ENCODE results near the gene KCNJ10. TPM values are rescaled to one million over a fixed set of nuclear protein-coding genes. Genes with fewer than 3 reads are reported as not detected.

Gene KCNJ10
- total RNA-seq, 4 donors from 2014 or later, result not detected

DNA sequence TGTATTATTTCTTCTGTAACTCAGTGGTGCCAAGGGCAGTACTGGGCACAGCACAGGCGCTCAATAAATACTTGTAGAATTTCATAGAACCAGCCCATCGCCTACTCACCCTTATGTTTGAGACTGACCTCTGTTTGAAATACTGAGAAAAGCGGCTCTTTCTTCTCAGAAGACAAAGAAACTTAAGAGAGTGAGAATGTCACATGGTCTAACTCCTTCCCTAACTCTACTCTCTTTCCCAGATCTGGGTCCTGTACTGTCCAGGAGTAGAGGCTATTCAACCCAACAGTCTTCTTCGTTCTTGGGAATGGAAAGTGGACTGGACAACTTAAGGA lies 24.3 kb upstream of the KCNJ10 start:
- H3K4me1 ChIP-seq, result peaks cover 35% of the 10 kb centered on the region
- no peak overlapping the region for H3K27ac ChIP-seq
- WGBS, result 81% methylated on average over 4 of the region's 4 CpGs
- peaks cover 53% of the 10 kb centered on the region for H3K36me3 ChIP-seq
- no peaks in the 10 kb centered on the region for H3K9me3 ChIP-seq
- TF ChIP-seq POLR2AphosphoS5 (IDR thresholded peaks at IDR 0.05) (no peak), CTCF (IDR thresholded peaks at IDR 0.05) (no peak)
- DNase-seq (ENCODE audit: low spot score in 2 of 2), result no peak
- H3K27me3 ChIP-seq, result no peaks in the 10 kb centered on the region
- H3K4me3 ChIP-seq, result no peak overlapping the region

- WGBS, result 88% methylated on average over 11 of the region's 21 CpGs
- Histone ChIP-seq H3K9me3 (no peaks in the 10 kb centered on the region), H3K4me1 (peaks cover 31% of the 10 kb centered on the region), H3K4me3 (no peak overlapping the region), H3K36me3 (peaks cover 58% of the 10 kb centered on the region), H3K27me3 (no peaks in the 10 kb centered on the region), H3K27ac (no peak overlapping the region)
- no peak for DNase-seq (ENCODE audit: low spot score in 2 of 2)
- no peak for TF ChIP-seq POLR2A (IDR thresholded peaks at IDR 0.05)
Observed at GRCh38 chr1:160093624-160094290, 23.8 kb upstream of the KCNJ10 start.

- DNase-seq (ENCODE audit: low spot score in 2 of 2), result no peak
- TF ChIP-seq EP300 (IDR thresholded peaks at IDR 0.05), result no peak
- TF ChIP-seq POLR2AphosphoS5 (IDR thresholded peaks at IDR 0.05), result no peak
- no peak for TF ChIP-seq CTCF (IDR thresholded peaks at IDR 0.05)
- no peak for TF ChIP-seq POLR2A (IDR thresholded peaks at IDR 0.05)
- Histone ChIP-seq H3K4me1 (peaks cover 29% of the 10 kb centered on the region), H3K27me3 (no peaks in the 10 kb centered on the region), H3K27ac (no peak overlapping the region), H3K36me3 (peaks cover 65% of the 10 kb centered on the region), H3K9me3 (no peaks in the 10 kb centered on the region), H3K4me3 (no peak overlapping the region)
- WGBS, result 53% methylated on average over 4 of the region's 9 CpGs
Observed at GRCh38 chr1:160093069-160093395, 23.1 kb upstream of the KCNJ10 start.

DNA sequence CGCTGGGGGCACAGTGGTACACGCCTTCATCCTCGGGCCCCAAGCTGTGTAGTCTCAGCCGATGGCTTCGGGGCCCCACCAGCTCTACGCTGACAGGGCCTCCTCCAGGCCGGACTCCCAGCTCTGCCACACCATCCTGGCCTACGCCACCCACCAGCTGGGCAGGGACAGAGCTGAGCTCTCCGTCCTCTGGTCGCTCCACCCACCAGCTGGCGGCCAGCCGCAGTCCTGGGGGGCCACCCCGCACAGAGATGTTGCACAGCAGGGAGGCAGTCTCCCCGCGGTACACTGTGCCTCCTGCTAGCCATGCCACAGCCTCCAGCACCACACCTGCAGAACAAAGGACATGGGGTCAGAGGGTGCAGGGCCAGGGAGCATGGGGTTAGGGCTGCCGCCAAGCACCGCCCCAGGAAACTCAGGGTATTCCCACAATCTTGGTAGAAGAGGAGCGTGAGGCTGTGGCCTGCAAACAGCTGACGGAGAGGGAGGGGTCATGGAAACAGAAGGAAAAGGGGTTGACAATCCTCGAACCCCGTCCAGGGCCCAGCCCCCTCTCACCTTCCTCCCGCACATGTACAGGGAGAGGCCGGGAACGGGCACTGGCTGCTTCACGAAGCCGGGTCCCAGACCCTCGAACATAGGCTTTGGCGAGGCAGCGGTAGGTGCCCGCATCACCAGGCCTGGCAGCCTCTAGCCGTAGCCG lies 22.6 kb upstream of the KCNJ10 start:
- Histone ChIP-seq H3K36me3 (peaks cover 71% of the 10 kb centered on the region), H3K27ac (no peak overlapping the region), H3K9me3 (no peaks in the 10 kb centered on the region), H3K4me3 (no peak overlapping the region), H3K27me3 (no peaks in the 10 kb centered on the region), H3K4me1 (peaks cover 24% of the 10 kb centered on the region)
- TF ChIP-seq POLR2A (IDR thresholded peaks at IDR 0.05) (no peak), CTCF (IDR thresholded peaks at IDR 0.05) (no peak), EP300 (IDR thresholded peaks at IDR 0.05) (no peak), POLR2AphosphoS5 (IDR thresholded peaks at IDR 0.05) (no peak)
- DNase-seq (ENCODE audit: low spot score in 2 of 2), result no peak
- 91% methylated on average over 18 of the region's 32 CpGs for WGBS

- Histone ChIP-seq H3K9me3 (no peaks in the 10 kb centered on the region), H3K4me3 (no peak overlapping the region), H3K27ac (no peak overlapping the region), H3K36me3 (peaks cover 74% of the 10 kb centered on the region), H3K4me1 (peaks cover 16% of the 10 kb centered on the region), H3K27me3 (no peaks in the 10 kb centered on the region)
- DNase-seq (ENCODE audit: low spot score in 2 of 2), result no peak
- 98% methylated on average over 3 of the region's 5 CpGs for WGBS
- no peak for TF ChIP-seq POLR2AphosphoS5 (IDR thresholded peaks at IDR 0.05)
Observed at GRCh38 chr1:160091666-160092223, 21.8 kb upstream of the KCNJ10 start.

- peaks cover 6% of the 10 kb centered on the region for H3K4me1 ChIP-seq
Observed at GRCh38 chr1:160090760-160091159, 20.8 kb upstream of the KCNJ10 start.

More at GRCh38 chr1:160090760-160091159, 20.8 kb upstream of the KCNJ10 start:
- DNase-seq (ENCODE audit: low spot score in 2 of 2), result no peak
- 91% methylated on average over 3 of the region's 4 CpGs for WGBS
- TF ChIP-seq EP300 (IDR thresholded peaks at IDR 0.05), result no peak
- TF ChIP-seq CTCF (IDR thresholded peaks at IDR 0.05), result no peak
- TF ChIP-seq POLR2AphosphoS5 (IDR thresholded peaks at IDR 0.05), result no peak
- TF ChIP-seq POLR2A (IDR thresholded peaks at IDR 0.05), result no peak
- H3K27me3 ChIP-seq, result no peaks in the 10 kb centered on the region
- no peak overlapping the region for H3K27ac ChIP-seq
- H3K4me3 ChIP-seq, result no peak overlapping the region
- H3K36me3 ChIP-seq, result peaks cover 74% of the 10 kb centered on the region
- no peaks in the 10 kb centered on the region for H3K9me3 ChIP-seq

Data from suprapubic skin (tissue), 4 donors.